ENCODE measurements around the gene CFTR. TPM values are rescaled to one million over a fixed set of nuclear protein-coding genes. Genes with fewer than 3 reads are reported as not detected.

The CFTR gene
- total RNA-seq, 1 experiment from 2014 or later: not detected

- no peak for DNase-seq (ENCODE audit: low read depth, low spot score)
- H2AFZ ChIP-seq (ENCODE audit: low read depth, low read length, poor library complexity, severe bottlenecking): no peak overlapping the region
- H3K4me1 ChIP-seq (ENCODE audit: control insufficient read depth in 1 of 2, insufficient read depth in 2 of 2, low read length in 2 of 2): no peaks in the 10 kb centered on the region
- no peaks in the 10 kb centered on the region for H3K36me3 ChIP-seq (ENCODE audit: control insufficient read depth in 1 of 2, insufficient read depth in 2 of 2, low read length in 2 of 2)
- BruUV-seq (replicated peaks): no TSS peak
- H3K9ac ChIP-seq (ENCODE audit: low read length): no peak overlapping the region
- no peak overlapping the region for H3K27ac ChIP-seq (ENCODE audit: low read depth, low read length)
- no peaks in the 10 kb centered on the region; the same call in 1 of the 2 replicates for H3K9me2 ChIP-seq (ENCODE audit: insufficient read depth)
- no peaks in the 10 kb centered on the region for H3K9me3 ChIP-seq (ENCODE audit: control insufficient read depth in 1 of 2, insufficient read depth in 1 of 2, low read depth in 1 of 2, low read length in 2 of 2)
- no peaks in the 10 kb centered on the region for H3K79me2 ChIP-seq (ENCODE audit: insufficient read depth, low read length)
- ChIA-PET POLR2A (no interaction called here), RAD21 (ENCODE audit: low non-redundant PET in 1 of 2, low total read pairs in 2 of 2, uncharacterized antibody in 2 of 2, unreplicated experiment in 2 of 2) (interaction anchor here in 1 of 2 experiments (0.6 kb wide), 1 partner anchor 20 kb away, joined by 3 read pairs; no protein-coding TSS in a partner anchor), CTCF (no interaction called here)
- no peak overlapping the region for H3K4me3 ChIP-seq (replicated peaks in 1 of 2; ENCODE audit: low read depth in 1 of 2, low read length in 2 of 2)
- TF ChIP-seq POLR2A (IDR thresholded peaks at IDR 0.05; ENCODE audit: borderline replicate concordance, extremely low read depth, insufficient read depth, insufficient read length) (no peak), EGR1 (IDR thresholded peaks at IDR 0.05; ENCODE audit: low read depth) (no peak), ZNF274 (IDR thresholded peaks at IDR 0.05; ENCODE audit: low read depth, low read length) (no peak), ATF3 (IDR thresholded peaks at IDR 0.05) (no peak), ELF1 (IDR thresholded peaks at IDR 0.05; ENCODE audit: borderline replicate concordance, low read depth) (no peak), SRF (IDR thresholded peaks at IDR 0.05; ENCODE audit: low read depth) (no peak), REST (IDR thresholded peaks at IDR 0.05; ENCODE audit: low read depth) (no peak), RAD21 (IDR thresholded peaks at IDR 0.05; ENCODE audit: low read depth) (no peak), ZBTB33 (IDR thresholded peaks at IDR 0.05; ENCODE audit: extremely low read depth, insufficient replicate concordance, low read length) (no peak), JUND (IDR thresholded peaks at IDR 0.05) (no peak), CEBPB (IDR thresholded peaks at IDR 0.05; ENCODE audit: low read depth) (no peak), SP1 (IDR thresholded peaks at IDR 0.05; ENCODE audit: low read depth) (no peak), ZFX (IDR thresholded peaks at IDR 0.05) (no peak), YY1 (IDR thresholded peaks at IDR 0.05; ENCODE audit: extremely low read depth, insufficient replicate concordance, low read depth, low read length) (no peak)
- intact Hi-C loops (cut with micrococcal nuclease): no loop called here
- no peaks in the 10 kb centered on the region for H4K20me1 ChIP-seq (ENCODE audit: insufficient read depth)
- no peak for ATAC-seq
- H3K4me2 ChIP-seq (ENCODE audit: low read length): no peak overlapping the region
- H3K27me3 ChIP-seq (ENCODE audit: insufficient read depth, low read length): no peaks in the 10 kb centered on the region
Observed at GRCh38 chr7:117610396-117610795, 130.6 kb downstream of the CFTR start.
